H9 (cell line): ENCODE data around the gene BTBD19. TPM values are rescaled to one million over a fixed set of nuclear protein-coding genes. Genes with fewer than 3 reads are reported as not detected.
A peak's percentile ranks its signal among the peaks of the same experiment; 100 is the strongest.

ENCODE experiments used
- DNase-seq: peaks from one replicate; pipeline ENCODE4 v3.0.0-alpha.2; 2017
- H2AFZ ChIP-seq: one replicate; pipeline ENCODE4 v1.6.1; 2013; ENCODE audit warnings: mild to moderate bottlenecking, low read length, control low read depth, moderate library complexity
- H2AK5ac ChIP-seq: 2 replicates; pipeline ENCODE4 v1.6.1; 2013; ENCODE audit warnings: low read length, control low read depth, mixed read lengths; ENCODE audit not compliant: insufficient read length
- H2BK120ac ChIP-seq: one replicate; pipeline ENCODE4 v1.6.1; 2013; ENCODE audit warnings: low read depth, mild to moderate bottlenecking, low read length, control low read depth, inconsistent platforms; ENCODE audit not compliant: poor library complexity, severe bottlenecking
- H2BK12ac ChIP-seq: 2 replicates; pipeline ENCODE4 v1.6.1; 2013; ENCODE audit warnings: low read length, control low read depth, mixed read lengths, low read depth; ENCODE audit not compliant: insufficient read length
- H2BK15ac ChIP-seq: 2 replicates; pipeline ENCODE4 v1.6.1; 2013; ENCODE audit warnings: low read depth, low read length, control low read depth
- H2BK20ac ChIP-seq: one replicate; pipeline ENCODE4 v1.6.1; 2013; ENCODE audit warnings: low read depth, mild to moderate bottlenecking, low read length, control low read depth, inconsistent platforms; ENCODE audit not compliant: poor library complexity, severe bottlenecking
- H2BK5ac ChIP-seq: 2 replicates; pipeline ENCODE4 v1.6.1; 2013; ENCODE audit warnings: low read length, control low read depth, mixed read lengths; ENCODE audit not compliant: insufficient read length
- H3K14ac ChIP-seq: 2 replicates; pipeline ENCODE4 v1.6.1; 2013; ENCODE audit warnings: low read length, control low read depth; ENCODE audit not compliant: insufficient read depth
- H3K18ac ChIP-seq: 2 replicates; pipeline ENCODE4 v1.6.1; 2013; ENCODE audit warnings: low read depth, mild to moderate bottlenecking, mixed read lengths, low read length, control low read depth; ENCODE audit not compliant: insufficient read length
- H3K23ac ChIP-seq: 2 replicates; pipeline ENCODE4 v1.6.1; 2013; ENCODE audit warnings: low read length, control low read depth, mixed read lengths, low read depth; ENCODE audit not compliant: insufficient read length
- H3K23me2 ChIP-seq: 2 replicates; pipeline ENCODE4 v1.6.1; 2013; ENCODE audit warnings: low read depth, mild to moderate bottlenecking, mixed read lengths, low read length, control low read depth; ENCODE audit not compliant: insufficient read length, poor library complexity, severe bottlenecking
- H3K27ac ChIP-seq: 2 replicates; pipeline ENCODE4 v1.5.1; 2013; ENCODE audit warnings: low read length, control low read depth, mixed read lengths, low read depth; ENCODE audit not compliant: insufficient read length
- H3K27me3 ChIP-seq: 2 replicates; pipeline ENCODE4 v1.6.1; 2013; ENCODE audit warnings: low read length, control low read depth, inconsistent platforms; ENCODE audit not compliant: insufficient read depth
- H3K4ac ChIP-seq: 2 replicates; pipeline ENCODE4 v1.6.1; 2013; ENCODE audit warnings: low read depth, mild to moderate bottlenecking, control low read depth, inconsistent platforms, low read length, moderate library complexity
- H3K4me1 ChIP-seq: 2 replicates; pipeline ENCODE4 v1.6.1; 2013; ENCODE audit warnings: low read length, control low read depth, inconsistent platforms; ENCODE audit not compliant: insufficient read depth
- H3K4me2 ChIP-seq: 2 replicates; pipeline ENCODE4 v1.6.1; 2013; ENCODE audit warnings: low read length, control low read depth, mixed read lengths; ENCODE audit not compliant: insufficient read length, insufficient read depth
- H3K56ac ChIP-seq: 2 replicates; pipeline ENCODE4 v1.6.1; 2013; ENCODE audit warnings: low read depth, mild to moderate bottlenecking, mixed read lengths, low read length, control low read depth; ENCODE audit not compliant: insufficient read length
- H3K79me1 ChIP-seq: 2 replicates; pipeline ENCODE4 v1.6.1; 2013; ENCODE audit warnings: low read depth, mild to moderate bottlenecking, moderate library complexity, low read length, control low read depth, inconsistent platforms; ENCODE audit not compliant: insufficient read depth, poor library complexity, severe bottlenecking
- H3K79me2 ChIP-seq: 2 replicates; pipeline ENCODE4 v1.6.1; 2013; ENCODE audit warnings: low read length, control low read depth, inconsistent platforms; ENCODE audit not compliant: insufficient read depth
- H3K9ac ChIP-seq: 2 replicates; pipeline ENCODE4 v1.6.1; 2013; ENCODE audit warnings: low read length, control low read depth, mixed read lengths; ENCODE audit not compliant: insufficient read length; ENCODE audit errors: extremely low read depth
- H3K9me3 ChIP-seq: one replicate; pipeline ENCODE4 v1.6.1; 2013; ENCODE audit warnings: low read depth, low read length, inconsistent platforms; ENCODE audit not compliant: control insufficient read depth
- H3T11ph ChIP-seq: one replicate; pipeline ENCODE4 v1.6.1; 2013; ENCODE audit warnings: mild to moderate bottlenecking, low read length, control low read depth, inconsistent platforms
- H4K20me1 ChIP-seq: one replicate; pipeline ENCODE4 v1.6.1; 2013; ENCODE audit not compliant: control insufficient read depth, insufficient read length, insufficient read depth
- H4K5ac ChIP-seq: 2 replicates; pipeline ENCODE4 v1.6.1; 2013; ENCODE audit warnings: low read depth, mild to moderate bottlenecking, mixed read lengths, low read length, control low read depth; ENCODE audit not compliant: insufficient read length
- H4K8ac ChIP-seq: replicated peaks from 2 replicates; pipeline ENCODE4 v1.6.1; 2013; ENCODE audit warnings: low read length, control low read depth, mixed read lengths, low read depth; ENCODE audit not compliant: insufficient read length
- H4K91ac ChIP-seq: 2 replicates; pipeline ENCODE4 v1.6.1; 2013; ENCODE audit warnings: low read depth, mild to moderate bottlenecking, moderate library complexity, mixed read lengths, low read length, control low read depth; ENCODE audit not compliant: insufficient read length
- H3K27ac Mint-ChIP-seq, 3 experiments: 2 replicates in 2 of 3; 3 replicates in 1 of 3; pipeline ENCODE4 v1.8.0; 2020 to 2021; ENCODE audit warnings: mixed read lengths in 3 of 3, mild to moderate bottlenecking in 1 of 3, moderate library complexity in 1 of 3
- H3K27me3 Mint-ChIP-seq: 2 replicates; pipeline ENCODE4 v1.8.0; 2021; ENCODE audit warnings: low read depth, mild to moderate bottlenecking, moderate library complexity, mixed read lengths
- H3K36me3 Mint-ChIP-seq, 3 experiments: 2 replicates in 2 of 3; 3 replicates in 1 of 3; pipeline ENCODE4 v1.8.0; 2020 to 2021; ENCODE audit warnings: low read depth in 3 of 3, mixed read lengths in 3 of 3; ENCODE audit not compliant: insufficient read depth in 1 of 3
- H3K4me1 Mint-ChIP-seq, 2 experiments: 2 replicates each; pipeline ENCODE4 v1.8.0; 2020; ENCODE audit warnings: mixed read lengths in 2 of 2
- H3K4me3 Mint-ChIP-seq, 2 experiments: 2 replicates in 1 of 2; 3 replicates in 1 of 2; pipeline ENCODE4 v1.8.0; 2020 to 2021; ENCODE audit warnings: mild to moderate bottlenecking in 2 of 2, mixed read lengths in 2 of 2, moderate library complexity in 1 of 2
- H3K9me3 Mint-ChIP-seq, 2 experiments: 2 replicates in 1 of 2; 3 replicates in 1 of 2; pipeline ENCODE4 v1.8.0; 2020; ENCODE audit warnings: mild to moderate bottlenecking in 2 of 2, mixed read lengths in 2 of 2, moderate library complexity in 1 of 2
- WGBS: extraction: QIAGEN DNeasy Blood & Tissue Kit; methylation state at CpG from one replicate; pipeline ENCODE4 v1.1.7; 2013; ENCODE audit warnings: missing lambda C conversion rate, low lambda C conversion rate, mixed read lengths; ENCODE audit not compliant: insufficient read length; ENCODE audit errors: extremely low coverage; 5-methylcytosine and 5-hydroxymethylcytosine counted together
- total RNA-seq: library from RNA; stranded (reverse); gene quantifications from 2 replicates; pipeline ENCODE4 v1.2.1, GENCODE V29; 2021
- TF ChIP-seq, protein P1 (sequence below): fragments of 200-600 bp; sonication (generic); conservative IDR thresholded peaks from 3 replicates; pipeline ENCODE4 v1.8.0; 2021; ENCODE audit warnings: antibody characterized with exemption, mild to moderate bottlenecking

Gene BTBD19
- total RNA-seq, 1 experiment from 2014 or later: 1.9 TPM

DNA sequence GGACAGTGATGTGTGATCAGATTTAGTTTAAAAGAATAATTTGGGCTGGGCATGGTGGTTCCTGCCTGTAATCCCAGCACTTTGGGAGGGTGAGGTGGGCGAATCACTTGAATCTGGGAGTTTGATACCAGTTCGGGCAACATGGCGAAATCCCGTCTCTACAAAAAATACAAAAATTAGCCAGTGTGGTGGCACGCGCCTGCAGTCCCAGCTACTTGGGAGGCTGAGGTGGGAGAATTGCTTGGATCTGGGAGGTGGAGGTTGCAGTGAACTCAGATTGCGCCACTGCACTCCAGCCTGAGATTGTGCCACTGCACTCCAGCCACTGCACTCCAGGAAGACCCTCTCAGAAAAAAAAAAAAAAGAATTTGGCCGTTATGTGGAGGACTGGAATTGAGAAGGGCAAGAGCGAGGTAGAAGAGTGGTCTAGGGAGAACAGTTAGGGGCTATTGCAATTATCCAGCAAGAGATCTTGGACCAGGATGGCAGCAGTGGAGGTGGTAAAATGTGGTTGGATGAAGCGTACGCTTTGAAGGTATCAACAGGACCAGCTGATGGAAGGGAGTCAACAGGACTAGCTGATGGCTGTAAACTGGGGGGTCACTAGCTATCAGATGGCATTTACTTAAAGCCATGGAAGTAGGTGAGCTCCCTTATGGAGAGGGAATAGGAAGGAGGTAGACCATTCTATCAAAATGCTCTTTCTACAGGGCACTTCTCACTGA lies 9.6 kb downstream of the BTBD19 start:
- Histone ChIP-seq H3T11ph (no peak overlapping the region), H2AFZ (no peak overlapping the region), H3K14ac (no peak overlapping the region), H2BK12ac (no peak overlapping the region), H4K8ac (no peak overlapping the region), H3K79me1 (no peaks in the 10 kb centered on the region), H3K4ac (no peak overlapping the region), H2BK20ac (no peak overlapping the region), H3K27ac (no peak overlapping the region), H3K23ac (no peak overlapping the region), H3K9ac (no peak overlapping the region), H4K20me1 (no peaks in the 10 kb centered on the region), H2BK15ac (no peak overlapping the region), H3K18ac (no peak overlapping the region), H2BK120ac (no peak overlapping the region), H3K9me3 (no peaks in the 10 kb centered on the region), H2BK5ac (no peak overlapping the region), H4K91ac (no peak overlapping the region), H3K27me3 (no peaks in the 10 kb centered on the region), H4K5ac (no peak overlapping the region), H3K4me2 (no peak overlapping the region), H3K4me1 (no peaks in the 10 kb centered on the region; the same call in 1 of the 2 replicates), H2AK5ac (no peak overlapping the region), H3K56ac (no peak overlapping the region), H3K23me2 (peaks cover 12% of the 10 kb centered on the region), H3K79me2 (no peaks in the 10 kb centered on the region)
- Mint-ChIP-seq H3K36me3 (peaks cover 0 to 5% (median 2%) of the 10 kb centered on the region in 3 experiments; a peak in 2 of 7 replicates), H3K27ac (peak overlapping the region in 1 of 3 experiments; percentile 1; a peak in 2 of 7 replicates), H3K9me3 (no peaks in the 10 kb centered on the region; a peak in 1 of 5 replicates), H3K4me3 (0 out of 5 replicates have a peak overlapping the region, but pooled peaks of 1 of the 2 experiments have one; percentile 30), H3K4me1 (peaks cover 24 to 33% of the 10 kb centered on the region in 2 experiments), H3K27me3 (no peaks in the 10 kb centered on the region)
- TF ChIP-seq, protein P1, sequence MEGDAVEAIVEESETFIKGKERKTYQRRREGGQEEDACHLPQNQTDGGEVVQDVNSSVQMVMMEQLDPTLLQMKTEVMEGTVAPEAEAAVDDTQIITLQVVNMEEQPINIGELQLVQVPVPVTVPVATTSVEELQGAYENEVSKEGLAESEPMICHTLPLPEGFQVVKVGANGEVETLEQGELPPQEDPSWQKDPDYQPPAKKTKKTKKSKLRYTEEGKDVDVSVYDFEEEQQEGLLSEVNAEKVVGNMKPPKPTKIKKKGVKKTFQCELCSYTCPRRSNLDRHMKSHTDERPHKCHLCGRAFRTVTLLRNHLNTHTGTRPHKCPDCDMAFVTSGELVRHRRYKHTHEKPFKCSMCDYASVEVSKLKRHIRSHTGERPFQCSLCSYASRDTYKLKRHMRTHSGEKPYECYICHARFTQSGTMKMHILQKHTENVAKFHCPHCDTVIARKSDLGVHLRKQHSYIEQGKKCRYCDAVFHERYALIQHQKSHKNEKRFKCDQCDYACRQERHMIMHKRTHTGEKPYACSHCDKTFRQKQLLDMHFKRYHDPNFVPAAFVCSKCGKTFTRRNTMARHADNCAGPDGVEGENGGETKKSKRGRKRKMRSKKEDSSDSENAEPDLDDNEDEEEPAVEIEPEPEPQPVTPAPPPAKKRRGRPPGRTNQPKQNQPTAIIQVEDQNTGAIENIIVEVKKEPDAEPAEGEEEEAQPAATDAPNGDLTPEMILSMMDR: no peak
- DNase-seq: no peak
- WGBS: no CpG with 5 or more reads among the region's 11 CpGs
